Measurements from ENCODE around the gene APBA3. TPM values are rescaled to one million over a fixed set of nuclear protein-coding genes. Genes with fewer than 3 reads are reported as not detected.

Gene APBA3
- total and polyA plus RNA-seq, 2 experiments from 2014 or later = 34.3 to 49.4 TPM

DNA sequence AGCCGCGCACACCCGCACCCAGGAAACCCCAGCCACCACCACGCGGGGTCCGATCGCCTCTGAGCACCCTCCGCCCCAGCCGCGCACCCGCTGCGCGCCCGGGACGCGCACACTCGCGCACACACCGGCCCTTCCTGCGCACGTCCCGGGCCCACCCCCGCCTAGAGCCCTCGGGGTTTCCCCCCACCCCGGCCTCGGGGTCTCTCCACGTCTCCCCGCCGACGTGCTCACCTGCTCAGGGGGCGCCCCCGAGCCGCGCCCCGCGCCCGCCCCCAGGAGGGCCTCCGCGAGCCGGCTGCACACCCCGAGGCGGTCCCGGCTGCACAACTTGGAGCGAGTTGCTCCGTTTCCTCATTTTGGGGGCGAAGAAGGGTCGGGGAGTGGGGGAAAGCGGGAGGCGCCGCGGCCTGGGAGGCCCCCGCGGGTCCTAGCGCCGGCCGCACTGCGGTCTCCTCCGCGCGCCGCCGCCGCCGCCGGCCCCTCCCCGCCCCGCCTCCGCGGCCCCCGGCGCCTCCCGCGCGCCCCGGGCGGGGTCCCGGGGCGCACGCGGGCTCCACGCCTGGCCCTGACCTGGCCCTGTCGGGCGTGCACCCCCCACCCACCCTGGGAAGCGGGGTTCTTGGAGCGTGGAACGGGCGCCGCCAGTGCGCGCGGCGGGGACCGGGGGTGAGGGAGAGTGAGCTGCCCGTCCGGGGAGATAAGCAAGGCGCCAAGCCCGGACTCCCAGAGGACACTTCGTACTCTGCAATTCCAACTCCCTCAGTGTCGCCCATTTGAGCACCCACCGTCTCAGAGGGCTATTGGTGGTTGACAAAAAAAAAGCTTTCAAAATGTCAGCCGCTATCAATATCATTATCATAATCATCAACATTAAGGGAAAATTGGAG lies 24.7 kb upstream of the APBA3 start, which contains the start of gene MATK:
MATK (minus strand) TSS at position 444 of the 887 bp plus-strand sequence. CDS start 1,246 bp downstream, outside the sequence.
- TF ChIP-seq, protein P1, sequence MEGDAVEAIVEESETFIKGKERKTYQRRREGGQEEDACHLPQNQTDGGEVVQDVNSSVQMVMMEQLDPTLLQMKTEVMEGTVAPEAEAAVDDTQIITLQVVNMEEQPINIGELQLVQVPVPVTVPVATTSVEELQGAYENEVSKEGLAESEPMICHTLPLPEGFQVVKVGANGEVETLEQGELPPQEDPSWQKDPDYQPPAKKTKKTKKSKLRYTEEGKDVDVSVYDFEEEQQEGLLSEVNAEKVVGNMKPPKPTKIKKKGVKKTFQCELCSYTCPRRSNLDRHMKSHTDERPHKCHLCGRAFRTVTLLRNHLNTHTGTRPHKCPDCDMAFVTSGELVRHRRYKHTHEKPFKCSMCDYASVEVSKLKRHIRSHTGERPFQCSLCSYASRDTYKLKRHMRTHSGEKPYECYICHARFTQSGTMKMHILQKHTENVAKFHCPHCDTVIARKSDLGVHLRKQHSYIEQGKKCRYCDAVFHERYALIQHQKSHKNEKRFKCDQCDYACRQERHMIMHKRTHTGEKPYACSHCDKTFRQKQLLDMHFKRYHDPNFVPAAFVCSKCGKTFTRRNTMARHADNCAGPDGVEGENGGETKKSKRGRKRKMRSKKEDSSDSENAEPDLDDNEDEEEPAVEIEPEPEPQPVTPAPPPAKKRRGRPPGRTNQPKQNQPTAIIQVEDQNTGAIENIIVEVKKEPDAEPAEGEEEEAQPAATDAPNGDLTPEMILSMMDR (IDR thresholded peaks at IDR 0.05; ENCODE audit: low read depth, low read length) = no peak
- no peak for DNase-seq (ENCODE audit: low read depth in 1 of 2, low spot score in 1 of 2)
- Histone ChIP-seq H3K36me3 (no peaks in the 10 kb centered on the region), H3K27me3 (peaks cover 35% of the 10 kb centered on the region), H3K4me1 (ENCODE audit: low read depth) (no peaks in the 10 kb centered on the region), H3K4me3 (peak within 1 kb of the TSS; percentile 89), H3K27ac (no peak within 1 kb of the TSS), H3K9me3 (ENCODE audit: low read depth) (no peaks in the 10 kb centered on the region)

DNA sequence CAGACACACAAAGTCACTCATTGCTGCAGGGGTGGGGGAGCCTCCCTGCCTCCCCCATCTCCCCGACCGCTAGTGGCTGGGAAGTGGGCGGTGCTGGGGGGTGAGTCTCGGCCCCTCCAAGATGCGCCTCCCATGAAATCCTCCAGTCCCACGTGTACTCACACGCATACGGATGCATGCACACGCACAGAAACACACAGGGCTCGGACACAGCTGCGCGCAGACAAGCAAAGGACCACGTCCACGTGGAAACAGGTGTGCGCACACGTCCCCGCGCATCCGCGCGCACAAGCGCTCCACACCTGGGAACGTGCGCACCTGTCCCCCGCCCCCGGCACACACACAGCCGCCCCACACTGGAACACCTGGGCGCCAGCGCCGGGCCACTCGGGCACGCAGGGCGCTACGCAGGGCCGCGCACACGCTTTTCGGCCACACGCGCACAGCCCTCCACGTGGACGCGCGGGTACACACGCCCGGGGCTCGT lies 24.0 kb upstream of the APBA3 start:
- H3K4me1 ChIP-seq (ENCODE audit: low read depth) = no peaks in the 10 kb centered on the region
- H3K4me3 ChIP-seq = peak overlapping the region; percentile 89
- DNase-seq (ENCODE audit: low read depth in 1 of 2, low spot score in 1 of 2) = no peak
- TF ChIP-seq, protein P1 (IDR thresholded peaks at IDR 0.05; ENCODE audit: low read depth, low read length) = no peak
- no peaks in the 10 kb centered on the region for H3K36me3 ChIP-seq
- H3K27me3 ChIP-seq = peaks cover 33% of the 10 kb centered on the region
- H3K9me3 ChIP-seq (ENCODE audit: low read depth) = no peaks in the 10 kb centered on the region
- no peak overlapping the region for H3K27ac ChIP-seq

DNA sequence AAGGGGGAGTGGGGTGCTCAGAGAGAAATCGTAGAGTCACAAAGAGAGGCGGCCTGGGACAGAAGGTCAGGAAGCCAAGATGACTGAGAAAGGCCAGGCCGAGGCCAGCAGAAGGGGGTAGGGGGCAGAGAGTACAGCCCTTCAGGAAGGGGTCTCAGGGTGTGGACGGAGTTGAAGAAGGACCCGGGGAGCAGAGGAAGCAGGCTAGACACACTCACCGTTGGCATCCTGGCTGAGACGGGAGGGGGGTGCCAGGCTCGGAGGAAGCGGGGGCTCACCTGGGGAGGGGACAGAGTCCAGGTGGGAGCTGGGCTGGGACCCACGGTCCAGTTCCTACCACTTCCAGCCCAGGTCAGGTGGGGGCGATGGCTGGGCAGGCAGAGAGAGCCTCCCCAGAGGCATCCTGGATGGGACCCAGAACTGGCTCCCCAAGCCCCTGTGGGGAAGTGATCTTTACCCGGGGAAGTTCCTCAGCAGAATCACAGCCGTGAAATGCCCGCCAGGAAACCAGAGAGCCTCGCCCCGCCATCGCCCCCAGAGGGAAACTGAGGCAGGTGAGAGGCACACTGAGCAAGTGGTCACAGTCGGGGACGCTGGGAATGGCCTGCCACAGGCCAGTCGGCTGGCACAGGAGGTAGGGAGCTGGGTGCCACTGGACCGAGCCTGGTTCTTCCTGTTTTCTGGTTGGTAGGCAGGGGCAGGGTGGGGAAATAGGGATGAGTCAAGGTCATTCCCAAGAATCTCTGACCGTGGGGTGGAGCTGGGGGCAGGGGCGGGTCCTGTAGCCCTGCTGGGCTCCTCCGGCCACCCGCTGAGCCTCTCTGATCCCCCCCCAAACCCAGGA lies 23.3 kb upstream of the APBA3 start:
- no peak overlapping the region for H3K4me3 ChIP-seq
- no peaks in the 10 kb centered on the region for H3K36me3 ChIP-seq
- H3K27me3 ChIP-seq = peaks cover 32% of the 10 kb centered on the region
- TF ChIP-seq, protein P1 (IDR thresholded peaks at IDR 0.05; ENCODE audit: low read depth, low read length) = no peak
- H3K4me1 ChIP-seq (ENCODE audit: low read depth) = no peaks in the 10 kb centered on the region
- no peak overlapping the region for H3K27ac ChIP-seq
- no peak for DNase-seq (ENCODE audit: low read depth in 1 of 2, low spot score in 1 of 2)
- no peaks in the 10 kb centered on the region for H3K9me3 ChIP-seq (ENCODE audit: low read depth)

DNA sequence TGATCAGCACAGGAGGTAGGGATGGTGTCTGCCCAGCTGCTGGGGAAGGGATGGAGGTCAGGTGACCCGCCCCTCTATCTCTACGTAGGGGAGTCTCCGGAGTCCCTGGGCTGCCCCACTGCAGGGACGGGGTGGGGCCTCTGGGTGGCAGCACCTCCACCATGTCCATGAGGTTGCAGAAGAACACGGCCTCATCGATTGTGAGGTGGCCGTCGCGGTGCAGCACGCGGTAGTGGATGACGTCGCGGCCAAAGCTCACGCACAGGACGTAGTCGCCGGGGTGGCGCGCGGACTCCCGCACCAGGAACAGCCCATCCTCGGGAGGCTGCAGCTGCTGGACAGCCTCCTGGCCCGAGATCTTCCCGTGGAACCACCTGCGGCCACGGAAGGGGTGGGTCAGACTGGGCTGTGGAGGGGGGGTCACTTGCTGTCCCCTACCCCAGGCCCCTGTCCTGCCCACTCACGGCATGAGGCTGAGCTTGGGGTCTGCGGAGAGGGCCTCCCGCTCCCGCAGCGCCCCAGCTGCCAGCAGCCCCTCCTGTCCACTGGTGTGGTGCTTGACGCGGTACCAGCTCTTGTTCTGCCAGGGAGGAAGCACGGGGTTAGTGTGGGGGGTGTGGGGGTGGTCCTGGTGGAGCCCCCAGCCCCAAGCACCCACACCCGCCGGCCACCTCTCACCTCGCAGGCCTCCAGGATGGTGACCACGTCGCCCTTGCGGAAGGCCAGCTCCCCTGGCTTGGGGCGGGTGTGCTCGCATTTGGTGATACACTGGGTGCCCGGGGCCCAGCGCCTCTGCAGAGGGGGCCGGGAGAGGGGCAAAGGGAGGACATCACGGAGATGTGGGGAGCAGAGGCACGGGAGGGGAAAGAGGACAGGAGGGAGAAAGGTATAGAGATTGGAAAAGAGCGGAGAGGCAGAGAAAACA lies 22.4 kb upstream of the APBA3 start:
- Histone ChIP-seq H3K27me3 (peaks cover 32% of the 10 kb centered on the region), H3K27ac (no peak overlapping the region), H3K4me3 (no peak overlapping the region), H3K36me3 (no peaks in the 10 kb centered on the region), H3K4me1 (ENCODE audit: low read depth) (no peaks in the 10 kb centered on the region), H3K9me3 (ENCODE audit: low read depth) (no peaks in the 10 kb centered on the region)
- TF ChIP-seq, protein P1 (IDR thresholded peaks at IDR 0.05; ENCODE audit: low read depth, low read length) = peak; percentile 14
- no peak for DNase-seq (ENCODE audit: low read depth in 1 of 2, low spot score in 1 of 2)

Measured in cardiac muscle cell (in vitro differentiated cells and primary cell).